Measurements from ENCODE around the gene DDX51. TPM values are rescaled to one million over a fixed set of nuclear protein-coding genes. Genes with fewer than 3 reads are reported as not detected.

Gene DDX51
- total and polyA plus RNA-seq, 2 of the 4 experiments (the other 2 are of a cell fraction): 3.8 to 14.5 TPM

DNA sequence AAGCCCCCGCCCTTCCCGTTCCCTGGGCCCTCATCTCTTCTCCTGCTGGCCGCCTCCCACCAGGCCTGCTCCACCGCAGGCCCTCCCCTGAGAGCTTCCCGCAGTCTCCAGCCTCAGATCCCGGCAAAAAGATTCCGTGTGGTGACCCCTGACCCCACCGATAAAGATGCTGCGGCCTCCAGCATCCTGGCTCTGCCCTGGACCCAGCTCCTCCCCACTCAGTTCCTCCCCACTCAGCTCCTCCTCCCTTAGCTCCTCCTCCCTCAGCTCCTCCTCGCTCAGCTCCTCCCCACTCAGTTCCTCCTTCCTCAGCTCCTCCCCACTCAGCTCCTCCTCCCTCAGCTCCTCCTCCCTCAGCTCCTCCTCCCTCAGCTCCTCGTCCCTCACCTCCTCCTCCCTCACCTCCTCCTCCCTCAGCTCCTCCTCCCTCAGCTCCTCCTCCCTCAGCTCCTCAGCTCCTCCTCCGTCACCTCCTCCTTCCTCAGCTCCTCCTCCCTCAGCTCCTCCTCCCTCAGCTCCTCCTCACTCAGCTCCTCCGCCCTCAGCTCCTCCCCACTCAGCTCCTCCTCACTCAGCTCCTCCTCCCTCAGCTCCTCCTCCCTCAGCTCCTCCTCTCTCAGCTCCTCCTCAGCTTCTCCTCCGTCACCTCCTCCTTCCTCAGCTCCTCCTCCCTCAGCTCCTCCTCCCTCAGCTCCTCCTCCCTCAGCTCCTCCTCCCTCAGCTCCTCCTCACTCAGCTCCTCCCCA is 17.1 kb upstream of the DDX51 start:
- DNase-seq: peak; percentile 10
- Histone ChIP-seq H2BK120ac (ENCODE audit: low read depth, low read length) (no peak overlapping the region), H3K4me1 (ENCODE audit: control insufficient read depth, insufficient read depth, low read length) (peaks cover 7% of the 10 kb centered on the region), H2BK20ac (ENCODE audit: low read depth, low read length) (no peak overlapping the region), H3K27me3 (ENCODE audit: control insufficient read depth, insufficient read depth, low read length) (peaks cover 6% of the 10 kb centered on the region; the same call in 1 of the 2 replicates), H3K9me1 (ENCODE audit: insufficient read depth, low read length) (peaks cover 20% of the 10 kb centered on the region; the same call in 1 of the 2 replicates), H3K56ac (ENCODE audit: extremely low read depth, insufficient read depth, low read length) (no peak overlapping the region), H3K4ac (ENCODE audit: low read depth, low read length) (no peak overlapping the region), H2BK5ac (ENCODE audit: low read depth, low read length, poor library complexity, severe bottlenecking) (no peak overlapping the region), H3K14ac (replicated peaks; ENCODE audit: low read depth, low read length) (no peak overlapping the region), H3K18ac (ENCODE audit: low read depth, low read length) (no peak overlapping the region), H3K4me3 (ENCODE audit: insufficient read depth, low read depth, low read length) (no peak overlapping the region), H3K4me2 (ENCODE audit: low read depth, low read length) (no peak overlapping the region), H2AK9ac (replicated peaks; ENCODE audit: low read depth, low read length, poor library complexity) (no peak overlapping the region), H4K91ac (ENCODE audit: insufficient read depth, low read depth, low read length) (no peak overlapping the region), H3K9me3 (ENCODE audit: control insufficient read depth, insufficient read depth, low read length) (no peaks in the 10 kb centered on the region), H3K9ac (ENCODE audit: low read depth, low read length) (no peak overlapping the region), H3K27ac (ENCODE audit: insufficient read depth, low read length) (no peak overlapping the region), H4K8ac (ENCODE audit: low read depth in 2 of 2, low read length in 2 of 2) (no peak overlapping the region), H4K5ac (ENCODE audit: low read depth, low read length) (no peak overlapping the region), H3K79me1 (ENCODE audit: low read depth in 1 of 2, low read length in 2 of 2) (no peaks in the 10 kb centered on the region), H4K20me1 (ENCODE audit: insufficient read depth, low read length) (peaks cover 16% of the 10 kb centered on the region; the same call in 1 of the 2 replicates), H2BK15ac (ENCODE audit: low read depth, low read length) (no peak overlapping the region), H2AFZ (replicated peaks; ENCODE audit: low read length, poor library complexity) (no peak overlapping the region), H2AK5ac (ENCODE audit: low read depth, low read length) (no peak overlapping the region), H3K36me3 (ENCODE audit: control insufficient read depth, insufficient read depth, low read length) (peaks cover 8% of the 10 kb centered on the region), H3K23ac (ENCODE audit: low read depth, low read length) (no peak overlapping the region)
- in situ Hi-C loops (cut with MboI; ENCODE audit: low sequenced_read_pairs) (no loop called here), intact Hi-C loops (cut with micrococcal nuclease) (no loop called here), dilution Hi-C loops (cut with HindIII; ENCODE audit: low sequenced_read_pairs, unreplicated experiment) (no loop called here)
- ChIA-PET CTCF (no interaction called here), POLR2A (ENCODE audit: unreplicated experiment) (no interaction called here)
- BruUV-seq (replicated peaks): no TSS peak
- ATAC-seq (ENCODE audit: low read depth): no peak
- WGBS, 2 experiments (ENCODE audit: extremely low coverage in 2 of 2, insufficient read length in 1 of 2): 34% methylated on average over 10 of the region's 14 CpGs; no CpG with 5 or more reads in 1 of the 2 experiments
- TF ChIP-seq NFE2L2 (IDR thresholded peaks at IDR 0.05; ENCODE audit: low read depth, low read length): no peak
